Endothelial cell of umbilical vein (primary cell): ENCODE results near the gene KLF3. TPM values are rescaled to one million over a fixed set of nuclear protein-coding genes. Genes with fewer than 3 reads are reported as not detected.

Source experiments
- BruUV-seq: library from RNA; stranded (reverse); fragments of 400-500 nt; replicated peaks from 2 replicates; lab custom pipeline; 2021; lab: Mats Ljungman, UMichigan
- CTCF ChIA-PET: fragments of 300-600, 350-600 bp; sonication (Branson Sonifier 250); formaldehyde crosslinking; loops from one replicate; lab custom pipeline; 2021; ENCODE audit warnings: antibody characterized with exemption, inconsistent platforms; lab: Charles Lee
- POLR2A ChIA-PET: fragments of 300-600, 350-600 bp; sonication (Branson Sonifier 250); formaldehyde crosslinking; loops from one replicate; lab custom pipeline; 2021; ENCODE audit warnings: antibody characterized with exemption, inconsistent platforms; lab: Charles Lee
- DNase-seq: peaks from one replicate; pipeline ENCODE4 v3.0.0-alpha.2; 2011; ENCODE audit warnings: low read depth, low spot score
- FAIRE-seq: peaks from 2 replicates; lab custom pipeline; 2011; peaks lifted over from hg19 to GRCh38; lab: Jason Lieb, UNC
- H2AFZ ChIP-seq: 2 replicates; pipeline ENCODE4 v1.6.0; 2012; ENCODE audit warnings: low read depth, low read length, control low read depth, inconsistent platforms
- H3K27ac ChIP-seq: 2 replicates; pipeline ENCODE4 v1.5.1; 2011; ENCODE audit warnings: low read depth, mild to moderate bottlenecking, control low read depth, low read length, moderate library complexity; ENCODE audit not compliant: insufficient read depth
- H3K27me3 ChIP-seq, 2 experiments: 2 replicates each; pipeline versions ENCODE4 v1.6.0 to v1.6.1; 2011; ENCODE audit warnings: low read length in 2 of 2, mixed read lengths in 1 of 2; ENCODE audit not compliant: control insufficient read depth in 2 of 2, insufficient read depth in 2 of 2
- H3K36me3 ChIP-seq, 2 experiments: 2 replicates in 1 of 2; 3 replicates in 1 of 2; pipeline ENCODE4 v1.5.1; 2011; ENCODE audit warnings: low read length in 2 of 2, mild to moderate bottlenecking in 1 of 2, moderate library complexity in 1 of 2; ENCODE audit not compliant: control insufficient read depth in 2 of 2, insufficient read depth in 2 of 2; ENCODE audit errors: extremely low read depth in 1 of 2
- H3K4me1 ChIP-seq: 3 replicates; pipeline ENCODE4 v1.5.1; 2011; ENCODE audit warnings: mild to moderate bottlenecking, low read length; ENCODE audit not compliant: control insufficient read depth, insufficient read depth; ENCODE audit errors: extremely low read depth
- H3K4me2 ChIP-seq: 2 replicates; pipeline ENCODE4 v1.6.1; 2011; ENCODE audit warnings: low read length, control low read depth, mixed read lengths; ENCODE audit not compliant: insufficient read depth
- H3K4me3 ChIP-seq, 3 experiments: fragments of 200-600 bp in 1 of 3; sonication (generic), shearing (Covaris generic) in 1 of 3; replicated peaks in 1 of 3; 2 replicates each; pipeline ENCODE4 v1.5.1; 2011 to 2016; ENCODE audit warnings: control low read depth in 3 of 3, low read length in 3 of 3, mild to moderate bottlenecking in 2 of 3, inconsistent platforms in 1 of 3, low read depth in 1 of 3, moderate library complexity in 1 of 3; ENCODE audit not compliant: insufficient read depth in 1 of 3
- H3K79me2 ChIP-seq: 2 replicates; pipeline ENCODE4 v1.6.0; 2012; ENCODE audit warnings: low read length, inconsistent platforms; ENCODE audit not compliant: control insufficient read depth, insufficient read depth
- H3K9ac ChIP-seq: replicated peaks from 2 replicates; pipeline ENCODE3; 2011; ENCODE audit warnings: low read length, control low read depth; ENCODE audit not compliant: insufficient read depth; ENCODE audit errors: extremely low read depth
- H3K9me1 ChIP-seq: replicated peaks from 3 replicates; pipeline ENCODE4 v1.6.0; 2011; ENCODE audit warnings: mild to moderate bottlenecking, low read length; ENCODE audit not compliant: control insufficient read depth, insufficient read depth; ENCODE audit errors: extremely low read depth
- H3K9me3 ChIP-seq: replicated peaks from 2 replicates; pipeline ENCODE4 v1.5.1; 2012; ENCODE audit warnings: low read length, inconsistent platforms; ENCODE audit not compliant: control insufficient read depth, insufficient read depth
- H4K20me1 ChIP-seq: replicated peaks from 2 replicates; pipeline ENCODE3; 2011; ENCODE audit warnings: mild to moderate bottlenecking, low read length; ENCODE audit not compliant: control insufficient read depth, insufficient read depth; ENCODE audit errors: extremely low read depth
- EZH2 ChIP-seq: IDR thresholded peaks from 2 replicates; pipeline ENCODE4 v1.6.1; 2012; ENCODE audit warnings: borderline replicate concordance, low read depth, mild to moderate bottlenecking, moderate library complexity, low read length, inconsistent platforms; ENCODE audit not compliant: severe bottlenecking
- FOS ChIP-seq: IDR thresholded peaks from 2 replicates; pipeline ENCODE4 v1.6.1; 2011; ENCODE audit warnings: mild to moderate bottlenecking, low read length, moderate library complexity, borderline replicate concordance; ENCODE audit not compliant: insufficient read depth
- GATA2 ChIP-seq: IDR thresholded peaks from 2 replicates; pipeline ENCODE4 v1.7.0; 2011; ENCODE audit warnings: low read depth, mild to moderate bottlenecking, moderate library complexity, mixed read lengths, low read length; ENCODE audit not compliant: insufficient read length, insufficient read depth
- JUN ChIP-seq: IDR thresholded peaks from 2 replicates; pipeline ENCODE4 v1.6.1; 2011; ENCODE audit warnings: borderline replicate concordance, low read depth; ENCODE audit not compliant: insufficient read length, insufficient read depth
- MYC ChIP-seq: IDR thresholded peaks from one replicate; pipeline ENCODE4 v1.6.1; 2011; ENCODE audit warnings: mild to moderate bottlenecking, low read depth, low read length
- POLR2A ChIP-seq: IDR thresholded peaks from 2 replicates; pipeline ENCODE4 v1.6.1; 2012; ENCODE audit warnings: low read depth, mild to moderate bottlenecking, control low read depth, low read length
- POLR2AphosphoS5 ChIP-seq: IDR thresholded peaks from 2 replicates; pipeline ENCODE4 v1.6.1; 2012; ENCODE audit warnings: low read depth, mild to moderate bottlenecking, control low read depth, low read length, moderate library complexity; ENCODE audit not compliant: insufficient read depth
- dilution Hi-C: fragments of 300-500 bp; cut with MboI; formaldehyde crosslinking; loops from one replicate; pipeline ENCODE4 v1.15.0; 2019; ENCODE audit warnings: low sequenced_read_pairs; ENCODE audit not compliant: extremely low pct_ligation_motif_present
- intact Hi-C: fragments of 100-400 bp; cut with micrococcal nuclease; formaldehyde crosslinking; loops from one replicate; pipeline ENCODE4 v1.10.0; 2022
- polyA plus RNA-seq, 4 experiments: library from polyadenylated mRNA; depleted of rRNA in 3 of 4; stranded (reverse) in 3 of 4; unstranded in 1 of 4; fragments of >200 nt; gene quantifications; 2 replicates each; pipeline versions ENCODE4 v1.2.1 to v1.2.3, GENCODE V29; 2011 to 2012; ENCODE audit warnings: missing spikeins in 1 of 4
- total RNA-seq: library from RNA; stranded (reverse); gene quantifications from 2 replicates; pipeline ENCODE4 v1.2.3, GENCODE V29; 2021
- TF ChIP-seq, protein P1 (sequence below), 2 donors: IDR thresholded peaks; 1 replicate in 1 of 2; 2 replicates in 1 of 2; pipeline ENCODE4 v1.5.1; 2011; ENCODE audit warnings: low read length in 2 of 2, mild to moderate bottlenecking in 2 of 2, moderate library complexity in 2 of 2, control low read depth in 1 of 2, inconsistent platforms in 1 of 2, low read depth in 1 of 2; ENCODE audit not compliant: insufficient read depth in 1 of 2; ENCODE audit errors: extremely low read depth in 1 of 2
- TF ChIP-seq, protein P2 (sequence below): IDR thresholded peaks from 2 replicates; pipeline ENCODE4 v1.6.1; 2011; ENCODE audit not compliant: insufficient read depth, insufficient read length

Gene KLF3
- total and polyA plus RNA-seq, 2 donors (not counting 3 experiments of a cell fraction or from before 2014, with no cell fraction given) = 27.7 to 50.5 TPM

DNA sequence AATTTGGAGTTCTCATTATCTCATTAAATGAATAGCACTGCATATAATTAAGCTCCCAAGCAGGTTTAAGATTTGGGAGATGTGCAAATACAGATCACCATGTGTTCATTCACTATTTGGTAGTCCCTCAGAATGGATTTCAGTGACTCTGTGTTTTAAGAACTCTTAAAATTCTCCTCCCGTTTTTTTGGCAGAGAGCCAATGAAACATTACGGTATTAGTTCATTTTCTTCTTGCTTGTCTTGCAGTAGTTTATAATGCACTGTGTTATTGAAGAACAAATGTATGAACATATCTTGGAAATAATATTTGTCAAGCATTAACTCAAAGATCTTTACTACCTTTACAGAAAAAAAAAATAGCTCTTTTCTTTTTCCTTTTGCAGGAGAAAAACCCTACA lies 32.7 kb downstream of the KLF3 start:
- ChIA-PET CTCF (interaction anchor here (1.1 to 1.9 kb wide), 3 partner anchors 10 to 517 kb away, joined by 3 to 5 read pairs (median 3); no protein-coding TSS in a partner anchor), POLR2A (no interaction called here)
- H3K9me3 ChIP-seq = no peaks in the 10 kb centered on the region
- peaks cover 28% of the 10 kb centered on the region for H3K4me1 ChIP-seq
- no TSS peak for BruUV-seq
- H3K36me3 ChIP-seq = peaks cover 29 to 37% of the 10 kb centered on the region in 2 experiments
- no peaks in the 10 kb centered on the region for H3K9me1 ChIP-seq
- FAIRE-seq (no peak), DNase-seq (no peak)
- no peaks in the 10 kb centered on the region for H3K79me2 ChIP-seq
- no peak overlapping the region for H3K4me3 ChIP-seq
- no peak overlapping the region for H2AFZ ChIP-seq
- no peak overlapping the region for H3K4me2 ChIP-seq
- intact Hi-C loops (no loop called here), dilution Hi-C loops (no loop called here)
- H3K27ac ChIP-seq = no peak overlapping the region
- no peak overlapping the region for H3K9ac ChIP-seq
- no peaks in the 10 kb centered on the region for H4K20me1 ChIP-seq
- TF ChIP-seq, protein P1, sequence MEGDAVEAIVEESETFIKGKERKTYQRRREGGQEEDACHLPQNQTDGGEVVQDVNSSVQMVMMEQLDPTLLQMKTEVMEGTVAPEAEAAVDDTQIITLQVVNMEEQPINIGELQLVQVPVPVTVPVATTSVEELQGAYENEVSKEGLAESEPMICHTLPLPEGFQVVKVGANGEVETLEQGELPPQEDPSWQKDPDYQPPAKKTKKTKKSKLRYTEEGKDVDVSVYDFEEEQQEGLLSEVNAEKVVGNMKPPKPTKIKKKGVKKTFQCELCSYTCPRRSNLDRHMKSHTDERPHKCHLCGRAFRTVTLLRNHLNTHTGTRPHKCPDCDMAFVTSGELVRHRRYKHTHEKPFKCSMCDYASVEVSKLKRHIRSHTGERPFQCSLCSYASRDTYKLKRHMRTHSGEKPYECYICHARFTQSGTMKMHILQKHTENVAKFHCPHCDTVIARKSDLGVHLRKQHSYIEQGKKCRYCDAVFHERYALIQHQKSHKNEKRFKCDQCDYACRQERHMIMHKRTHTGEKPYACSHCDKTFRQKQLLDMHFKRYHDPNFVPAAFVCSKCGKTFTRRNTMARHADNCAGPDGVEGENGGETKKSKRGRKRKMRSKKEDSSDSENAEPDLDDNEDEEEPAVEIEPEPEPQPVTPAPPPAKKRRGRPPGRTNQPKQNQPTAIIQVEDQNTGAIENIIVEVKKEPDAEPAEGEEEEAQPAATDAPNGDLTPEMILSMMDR (IDR thresholded peaks at IDR 0.05; ENCODE audit: extremely low read depth in 1 of 2, insufficient read depth in 1 of 2, low read depth in 1 of 2, low read length in 2 of 2) = no peak
- TF ChIP-seq POLR2A = no peak
- TF ChIP-seq, protein P2, sequence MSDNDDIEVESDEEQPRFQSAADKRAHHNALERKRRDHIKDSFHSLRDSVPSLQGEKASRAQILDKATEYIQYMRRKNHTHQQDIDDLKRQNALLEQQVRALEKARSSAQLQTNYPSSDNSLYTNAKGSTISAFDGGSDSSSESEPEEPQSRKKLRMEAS = no peak
- no peak for TF ChIP-seq GATA2
- no peak for TF ChIP-seq EZH2
- no peak for TF ChIP-seq FOS
- no peak for TF ChIP-seq MYC
- no peak for TF ChIP-seq JUN
- no peak for TF ChIP-seq POLR2AphosphoS5
- H3K27me3 ChIP-seq = no peaks in the 10 kb centered on the region
